Superior temporal gyrus (tissue), 1 donor: ENCODE results near the gene DDX11.
"Not testable (repeated sequence)": the region's sequence is repeated elsewhere in the genome, so short reads cannot be mapped to it uniquely, and the experiment has no call there.

ENCODE experiments used
- DNase-seq: peaks from one replicate; pipeline ENCODE4 v3.0.0-alpha.2; 2016; ENCODE audit errors: extremely low spot score

The DDX11 gene

GRCh38 chr12:31073527-31074332, at the start of gene DDX11:
TSS of gene DDX11 (plus strand) at chr12:31073860. CDS start at chr12:31078394, 4,534 bp downstream.
- DNase-seq = peak; percentile 86

- no peak for DNase-seq
Observed at GRCh38 chr12:31026202-31026601, 47.5 kb upstream of the DDX11 start.

- DNase-seq = not testable (repeated sequence)
Observed at GRCh38 chr12:31027006-31027405, 46.7 kb upstream of the DDX11 start.

- no peak for DNase-seq
Observed at GRCh38 chr12:31029468-31029867, 44.2 kb upstream of the DDX11 start.

- peak; percentile 70 for DNase-seq
Observed at GRCh38 chr12:31029916-31030562, 43.6 kb upstream of the DDX11 start.

- no peak for DNase-seq
Observed at GRCh38 chr12:31031951-31032335, 41.7 kb upstream of the DDX11 start.

GRCh38 chr12:31033146-31033545, 40.5 kb upstream of the DDX11 start:
- DNase-seq = no peak

- no peak for DNase-seq
Observed at GRCh38 chr12:31033681-31034080, 40.0 kb upstream of the DDX11 start.

GRCh38 chr12:31034372-31034771, 39.3 kb upstream of the DDX11 start:
- DNase-seq = no peak

GRCh38 chr12:31035226-31035625, 38.4 kb upstream of the DDX11 start:
- DNase-seq = no peak

- DNase-seq = no peak
Observed at GRCh38 chr12:31035967-31036665, 37.5 kb upstream of the DDX11 start.

- DNase-seq = no peak
Observed at GRCh38 chr12:31037028-31037427, 36.6 kb upstream of the DDX11 start.

GRCh38 chr12:31037931-31038330, 35.7 kb upstream of the DDX11 start:
- DNase-seq = no peak

- no peak for DNase-seq
Observed at GRCh38 chr12:31041033-31041564, 32.6 kb upstream of the DDX11 start.

- DNase-seq = not testable (repeated sequence)
Observed at GRCh38 chr12:31050143-31050542, 23.5 kb upstream of the DDX11 start.

GRCh38 chr12:31050548-31050947, 23.1 kb upstream of the DDX11 start:
- DNase-seq = not testable (repeated sequence)

- not testable (repeated sequence) for DNase-seq
Observed at GRCh38 chr12:31051692-31052091, 22.0 kb upstream of the DDX11 start.

- not testable (repeated sequence) for DNase-seq
Observed at GRCh38 chr12:31052121-31052520, 21.5 kb upstream of the DDX11 start.

GRCh38 chr12:31052666-31053439, 20.8 kb upstream of the DDX11 start:
- DNase-seq = not testable (repeated sequence)

GRCh38 chr12:31053944-31054343, 19.7 kb upstream of the DDX11 start:
- not testable (repeated sequence) for DNase-seq

GRCh38 chr12:31057671-31058070, 16.0 kb upstream of the DDX11 start:
- DNase-seq = no peak
